HG03469 (cell line): ENCODE measurements around the gene CBX2.

Source experiments
- ATAC-seq: cut with Tn5 transposase; IDR thresholded peaks from one replicate; pipeline ENCODE4 v1.9.1; 2021; ENCODE audit warnings: mild to moderate bottlenecking, moderate library complexity, moderate number of reproducible peaks; ENCODE audit not compliant: unreplicated experiment

The CBX2 gene

DNA sequence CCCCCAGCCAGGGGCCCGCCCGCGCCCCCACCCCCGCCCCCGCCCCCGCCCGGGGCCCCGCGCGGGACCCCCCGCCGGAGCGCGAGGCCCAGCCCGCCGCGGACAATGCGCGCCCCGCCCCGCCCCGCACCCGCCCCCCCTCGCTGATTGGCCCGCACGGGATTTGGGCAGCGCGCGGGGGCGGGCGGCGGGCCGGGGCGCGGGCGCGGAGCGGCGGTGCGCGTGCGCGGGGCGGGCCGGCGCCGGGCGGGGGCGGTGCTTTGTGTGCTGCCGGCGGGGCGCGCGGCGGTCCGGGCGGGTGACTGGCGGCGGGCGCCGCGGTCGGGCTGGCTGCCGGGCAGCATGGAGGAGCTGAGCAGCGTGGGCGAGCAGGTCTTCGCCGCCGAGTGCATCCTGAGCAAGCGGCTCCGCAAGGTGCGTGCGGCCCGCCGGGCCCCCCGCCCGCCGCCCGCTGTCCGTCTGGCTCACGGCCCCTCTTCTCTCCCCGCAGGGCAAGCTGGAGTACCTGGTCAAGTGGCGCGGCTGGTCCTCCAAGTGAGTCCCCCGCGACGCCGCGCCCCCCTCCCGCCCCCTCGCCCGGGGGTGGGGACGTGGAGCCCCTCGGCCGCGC is at the start of gene CBX2:
TSS of gene CBX2 (plus strand) at position 255 of the 610 bp plus-strand sequence. CDS start at position 343, 88 bp downstream.
- ATAC-seq = no peak

DNA sequence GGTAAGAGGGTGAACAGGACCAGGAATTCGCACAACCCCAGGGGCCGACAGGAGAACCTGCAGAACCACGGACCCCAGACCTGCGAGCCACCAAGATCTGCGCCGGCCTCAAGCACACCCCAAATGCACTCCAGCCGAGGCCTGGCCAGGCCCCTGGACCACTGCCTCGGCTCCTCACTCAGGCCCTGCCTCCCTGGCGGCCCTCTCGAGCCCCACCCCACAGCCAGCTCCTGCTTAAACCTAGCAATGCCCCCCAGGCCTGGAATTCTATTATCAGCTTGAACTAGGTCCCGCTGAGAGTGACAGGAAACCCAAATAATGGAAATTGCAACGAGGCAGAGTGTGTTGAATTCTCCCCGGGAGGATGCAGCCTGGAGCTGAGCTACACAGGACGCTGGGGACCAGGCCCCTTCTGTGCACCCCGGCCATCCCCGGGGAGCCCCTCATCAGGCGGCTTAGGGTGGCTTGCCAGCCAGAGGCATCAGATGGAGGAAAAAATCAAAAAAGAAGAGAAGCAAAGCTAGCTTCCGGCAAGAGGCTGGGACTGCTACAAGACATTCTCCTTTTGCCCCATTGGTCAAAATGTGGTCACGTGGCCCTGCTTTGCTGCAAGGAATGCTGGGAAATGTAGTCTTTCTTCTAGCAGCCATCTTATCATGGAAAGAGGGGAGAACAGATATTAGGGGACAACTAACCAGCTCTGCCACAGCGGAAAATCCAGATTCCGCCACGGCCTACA is 49.6 kb upstream of the CBX2 start:
- no peak for ATAC-seq

DNA sequence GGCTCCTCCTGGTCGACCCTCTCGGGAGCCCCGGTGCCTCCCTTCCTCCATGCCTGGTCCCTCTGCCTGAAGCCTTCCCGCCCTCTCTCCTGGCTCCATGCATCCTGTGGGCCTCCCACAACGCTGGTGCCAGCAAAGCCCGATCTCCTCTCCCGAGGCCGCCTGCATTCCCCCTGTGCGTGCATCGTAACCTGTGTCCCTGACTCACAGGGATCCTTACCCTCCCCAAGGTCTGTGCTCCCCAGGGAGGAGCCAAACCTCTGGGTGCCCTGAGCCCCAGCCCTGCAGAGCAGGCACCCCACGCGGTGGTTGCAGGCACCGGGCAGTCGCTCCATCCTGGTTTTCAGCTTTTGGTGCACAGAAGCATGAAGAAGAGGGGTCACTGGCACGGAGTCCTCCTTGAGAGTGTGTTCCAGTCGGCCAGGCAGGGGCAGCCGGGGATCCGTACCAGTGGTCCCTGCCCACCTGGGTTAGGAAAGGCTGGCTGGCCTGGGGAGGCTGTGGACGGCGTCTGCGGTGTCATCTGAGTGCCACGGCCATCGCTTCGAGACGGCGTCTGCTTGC is 49.0 kb upstream of the CBX2 start:
- ATAC-seq = no peak

DNA sequence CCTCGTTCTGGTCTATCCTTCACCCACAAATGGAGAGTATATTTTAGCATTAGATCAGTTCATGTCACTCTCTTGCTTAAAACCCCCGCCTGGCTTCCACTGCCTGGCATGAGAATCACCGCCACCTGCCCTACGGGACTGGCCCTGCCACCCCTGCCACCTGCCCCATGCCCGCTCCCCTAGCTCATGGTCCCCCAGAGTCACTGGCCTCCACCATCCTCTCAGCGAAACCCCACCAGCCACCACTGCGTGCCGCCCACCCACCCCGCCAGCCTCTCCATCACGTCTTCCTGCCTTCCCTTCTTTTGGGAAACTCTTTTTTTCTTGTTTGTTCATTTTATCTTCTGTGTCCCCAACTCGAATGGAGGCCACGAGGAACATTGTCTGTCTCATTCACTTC is 48.2 kb upstream of the CBX2 start:
- no peak for ATAC-seq

DNA sequence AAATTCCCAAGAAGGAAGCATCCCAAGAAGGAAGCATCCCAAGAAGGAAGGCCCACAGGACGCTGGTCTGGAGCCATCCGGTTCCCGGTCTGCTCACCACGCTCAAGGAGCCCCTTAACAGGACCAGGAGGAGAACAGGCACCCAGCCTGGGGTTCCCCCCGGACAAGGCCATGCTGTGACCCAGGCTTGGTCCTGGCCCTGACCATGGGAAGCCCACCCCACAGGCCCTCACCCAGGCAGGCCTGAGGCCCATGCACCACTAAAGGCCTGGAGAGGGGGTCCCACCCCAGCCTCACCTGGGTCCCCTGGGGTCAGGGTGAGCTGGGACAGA is 47.5 kb upstream of the CBX2 start:
- ATAC-seq = no peak

DNA sequence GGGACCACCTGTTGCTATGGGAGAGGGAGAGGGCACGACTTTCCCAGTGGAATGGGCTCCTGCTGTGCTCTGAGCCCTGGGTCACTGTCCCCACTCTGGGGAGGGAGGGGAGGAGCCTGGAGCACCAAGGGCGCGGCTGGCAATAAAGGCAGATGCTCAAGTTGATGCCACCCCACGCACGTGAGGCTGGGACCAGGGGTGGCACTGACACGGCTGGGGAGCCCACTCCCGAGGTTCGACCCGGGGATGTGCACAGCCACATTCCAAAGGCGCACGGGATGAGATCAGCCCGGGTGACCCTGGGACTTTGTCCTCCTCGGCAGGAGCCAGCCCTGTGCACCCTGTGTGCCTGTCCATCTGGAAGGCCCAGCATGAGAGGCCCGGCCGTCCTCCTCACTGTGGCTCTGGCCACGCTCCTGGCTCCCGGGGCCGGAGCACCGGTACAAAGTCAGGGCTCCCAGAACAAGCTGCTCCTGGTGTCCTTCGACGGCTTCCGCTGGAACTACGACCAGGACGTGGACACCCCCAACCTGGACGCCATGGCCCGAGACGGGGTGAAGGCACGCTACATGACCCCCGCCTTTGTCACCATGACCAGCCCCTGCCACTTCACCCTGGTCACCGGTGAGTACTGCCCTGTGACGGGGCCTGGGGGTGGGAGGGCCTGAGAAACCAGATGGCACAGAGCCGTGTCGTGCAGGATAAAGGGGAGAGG is 47.0 kb upstream of the CBX2 start, which contains the start of gene ENPP7:
TSS of gene ENPP7 (plus strand) at position 175 of the 715 bp plus-strand sequence. CDS start at position 372, 197 bp downstream.
- ATAC-seq = no peak

DNA sequence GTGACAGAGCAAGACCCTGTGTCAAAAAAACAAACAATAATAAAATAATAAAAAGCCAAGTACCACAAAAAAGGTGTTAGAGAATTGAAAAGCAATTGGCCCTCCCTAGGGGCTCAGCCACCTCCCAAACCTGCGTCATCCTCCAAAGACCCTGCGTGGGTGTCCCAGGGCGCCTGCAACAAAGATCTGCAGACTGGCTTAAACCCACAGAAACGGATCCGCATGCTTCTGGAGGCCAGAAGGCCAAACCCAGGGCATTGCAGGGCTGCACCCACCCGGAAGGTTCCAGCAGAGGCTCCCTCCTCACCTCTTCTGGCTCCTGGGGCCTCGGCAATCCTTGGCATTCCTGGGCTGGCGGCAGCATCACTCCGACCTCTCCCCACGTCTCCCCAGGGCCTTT is 45.7 kb upstream of the CBX2 start:
- no peak for ATAC-seq

DNA sequence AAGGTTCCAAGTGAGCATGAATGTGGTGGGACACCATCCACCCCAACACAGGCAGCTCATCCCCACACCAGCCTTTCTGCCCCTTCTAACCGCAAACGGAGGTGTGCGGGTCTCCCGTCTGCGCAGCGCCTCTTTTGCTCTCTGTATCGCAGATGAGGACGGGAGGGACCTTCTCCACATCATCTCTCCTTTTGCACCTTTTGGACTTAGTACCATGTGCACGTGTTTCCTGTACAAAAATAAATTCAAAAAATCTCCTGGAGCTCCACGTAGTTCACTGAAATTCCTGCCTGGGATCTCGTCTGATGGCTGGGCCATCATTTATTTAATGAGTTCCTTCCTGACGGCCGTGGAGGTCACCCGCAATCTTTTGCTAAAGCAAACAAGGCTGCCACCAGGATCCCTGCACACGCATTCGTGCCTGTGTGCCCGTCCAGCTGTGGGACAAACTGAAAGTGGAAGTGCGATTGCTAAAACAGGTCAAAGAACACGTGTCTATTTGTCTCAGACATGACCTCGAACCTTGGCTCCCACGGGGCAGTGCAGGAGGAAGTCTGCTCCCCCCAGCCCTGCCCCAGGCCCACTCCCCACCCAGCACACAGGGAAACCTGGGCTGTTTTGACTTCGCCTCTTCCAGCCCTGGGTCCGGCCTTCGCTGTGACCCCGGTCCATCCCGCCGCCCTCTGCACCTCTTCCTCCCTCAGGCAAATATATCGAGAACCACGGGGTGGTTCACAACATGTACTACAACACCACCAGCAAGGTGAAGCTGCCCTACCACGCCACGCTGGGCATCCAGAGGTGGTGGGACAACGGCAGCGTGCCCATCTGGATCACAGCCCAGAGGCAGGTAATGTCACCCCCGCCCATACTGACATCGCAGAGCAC is 44.9 kb upstream of the CBX2 start:
- ATAC-seq = no peak

DNA sequence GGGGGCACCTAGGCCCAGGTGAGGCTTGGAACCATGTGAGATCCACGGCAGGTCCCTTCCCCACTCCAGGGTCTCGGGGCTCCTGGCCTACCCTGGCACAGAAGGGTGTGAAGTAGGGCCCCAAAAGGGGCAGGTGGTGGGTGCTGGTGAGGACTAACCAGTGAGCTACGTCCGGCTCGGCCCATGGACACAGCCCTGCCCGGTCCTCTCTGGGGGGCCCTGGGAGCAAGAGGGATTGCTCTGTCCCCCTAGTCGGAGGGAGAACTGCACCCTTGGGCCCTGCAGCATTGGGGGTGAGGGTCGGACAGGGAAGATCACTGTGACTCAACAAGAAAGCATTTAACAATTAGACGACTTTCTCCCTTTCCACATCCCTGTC is 44.3 kb upstream of the CBX2 start:
- ATAC-seq = no peak

DNA sequence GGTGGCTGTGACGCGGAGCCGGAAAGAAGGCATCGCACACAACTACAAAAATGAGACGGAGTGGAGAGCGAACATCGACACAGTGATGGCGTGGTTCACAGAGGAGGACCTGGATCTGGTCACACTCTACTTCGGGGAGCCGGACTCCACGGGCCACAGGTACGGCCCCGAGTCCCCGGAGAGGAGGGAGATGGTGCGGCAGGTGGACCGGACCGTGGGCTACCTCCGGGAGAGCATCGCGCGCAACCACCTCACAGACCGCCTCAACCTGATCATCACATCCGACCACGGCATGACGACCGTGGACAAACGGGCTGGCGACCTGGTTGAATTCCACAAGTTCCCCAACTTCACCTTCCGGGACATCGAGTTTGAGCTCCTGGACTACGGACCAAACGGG is 42.9 kb upstream of the CBX2 start:
- no peak for ATAC-seq

DNA sequence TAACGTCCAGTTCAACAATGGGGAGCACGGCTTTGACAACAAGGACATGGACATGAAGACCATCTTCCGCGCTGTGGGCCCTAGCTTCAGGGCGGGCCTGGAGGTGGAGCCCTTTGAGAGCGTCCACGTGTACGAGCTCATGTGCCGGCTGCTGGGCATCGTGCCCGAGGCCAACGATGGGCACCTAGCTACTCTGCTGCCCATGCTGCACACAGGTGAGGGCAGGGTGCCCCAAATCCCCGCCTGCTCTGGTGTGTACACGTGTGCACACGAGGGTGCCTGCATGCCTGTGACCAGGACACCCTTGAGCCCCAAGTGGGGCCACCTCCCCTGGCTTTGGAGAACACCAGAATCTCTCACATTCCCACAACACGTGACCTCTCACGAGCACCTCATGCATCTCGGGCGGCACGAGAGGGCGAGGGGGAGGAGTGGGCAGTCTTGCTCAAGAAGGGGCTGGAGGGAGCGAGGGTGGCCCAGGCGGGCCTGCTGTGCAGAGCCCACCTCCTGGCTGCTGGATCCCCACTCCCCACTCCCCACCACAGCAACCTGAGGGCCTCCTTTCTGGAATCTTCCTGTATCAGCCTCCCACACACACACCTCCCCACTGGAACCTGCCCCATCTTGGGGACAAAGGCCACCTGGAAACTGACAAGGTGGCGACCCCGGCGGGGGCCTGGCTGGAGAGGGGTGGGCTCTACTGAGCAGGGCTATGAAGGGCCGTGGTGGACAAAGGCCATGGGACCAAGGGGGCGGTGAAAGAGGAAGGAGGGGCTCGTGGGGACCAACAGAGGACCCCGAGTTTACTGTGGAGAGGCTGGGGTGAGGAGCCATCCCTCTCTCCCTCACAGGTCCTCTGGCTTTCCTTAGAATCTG is 40.7 kb upstream of the CBX2 start:
- no peak for ATAC-seq

DNA sequence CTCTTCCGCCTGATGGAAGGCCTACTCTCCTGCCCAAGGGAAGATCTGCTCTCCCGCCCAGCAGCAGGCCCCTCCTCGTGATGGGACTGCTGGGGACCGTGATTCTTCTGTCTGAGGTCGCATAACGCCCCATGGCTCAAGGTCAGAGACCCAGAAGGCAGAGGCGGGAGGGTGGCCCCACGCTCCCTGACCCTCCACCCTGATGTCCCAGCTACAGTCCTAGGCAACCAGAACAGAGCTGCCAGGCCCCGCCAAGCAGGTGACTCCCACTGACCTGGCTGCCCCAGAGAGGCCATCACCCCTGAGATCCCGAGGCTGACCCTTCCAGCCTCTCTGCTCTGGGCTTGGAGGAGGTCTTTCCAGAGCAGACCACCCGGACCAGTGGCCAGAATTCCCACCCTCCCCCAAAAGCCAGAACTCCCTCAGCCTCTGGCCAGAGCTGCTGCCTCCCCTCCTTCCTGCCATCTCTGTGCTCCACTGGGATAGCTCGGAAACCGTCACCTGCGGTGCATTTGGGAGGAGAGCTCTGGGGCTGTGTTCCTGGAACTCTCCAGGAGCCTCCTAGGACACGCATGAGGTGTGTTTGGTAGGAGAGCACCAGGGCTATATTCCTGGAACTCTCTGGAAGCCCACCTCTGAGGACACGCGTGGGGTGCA is 39.9 kb upstream of the CBX2 start:
- no peak for ATAC-seq

DNA sequence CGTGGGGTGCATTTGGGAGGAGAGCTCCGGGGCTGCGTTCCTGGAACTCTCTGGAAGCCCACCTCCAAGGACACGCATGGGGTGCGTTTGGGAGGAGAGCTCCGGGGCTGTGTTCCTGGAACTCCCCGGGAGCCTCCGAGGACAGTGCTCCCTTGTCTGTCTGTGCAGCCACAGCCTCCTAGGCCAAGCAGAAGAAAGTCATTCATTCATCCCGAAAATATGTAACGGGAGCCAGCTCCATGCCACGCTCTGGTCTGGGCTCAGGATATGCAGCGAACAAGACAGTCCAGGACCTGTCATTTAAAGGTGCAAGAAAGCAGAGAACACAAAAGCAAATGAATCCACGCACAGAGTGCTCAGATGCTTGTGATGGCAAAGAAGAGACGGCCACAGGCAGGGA is 39.3 kb upstream of the CBX2 start:
- no peak for ATAC-seq

DNA sequence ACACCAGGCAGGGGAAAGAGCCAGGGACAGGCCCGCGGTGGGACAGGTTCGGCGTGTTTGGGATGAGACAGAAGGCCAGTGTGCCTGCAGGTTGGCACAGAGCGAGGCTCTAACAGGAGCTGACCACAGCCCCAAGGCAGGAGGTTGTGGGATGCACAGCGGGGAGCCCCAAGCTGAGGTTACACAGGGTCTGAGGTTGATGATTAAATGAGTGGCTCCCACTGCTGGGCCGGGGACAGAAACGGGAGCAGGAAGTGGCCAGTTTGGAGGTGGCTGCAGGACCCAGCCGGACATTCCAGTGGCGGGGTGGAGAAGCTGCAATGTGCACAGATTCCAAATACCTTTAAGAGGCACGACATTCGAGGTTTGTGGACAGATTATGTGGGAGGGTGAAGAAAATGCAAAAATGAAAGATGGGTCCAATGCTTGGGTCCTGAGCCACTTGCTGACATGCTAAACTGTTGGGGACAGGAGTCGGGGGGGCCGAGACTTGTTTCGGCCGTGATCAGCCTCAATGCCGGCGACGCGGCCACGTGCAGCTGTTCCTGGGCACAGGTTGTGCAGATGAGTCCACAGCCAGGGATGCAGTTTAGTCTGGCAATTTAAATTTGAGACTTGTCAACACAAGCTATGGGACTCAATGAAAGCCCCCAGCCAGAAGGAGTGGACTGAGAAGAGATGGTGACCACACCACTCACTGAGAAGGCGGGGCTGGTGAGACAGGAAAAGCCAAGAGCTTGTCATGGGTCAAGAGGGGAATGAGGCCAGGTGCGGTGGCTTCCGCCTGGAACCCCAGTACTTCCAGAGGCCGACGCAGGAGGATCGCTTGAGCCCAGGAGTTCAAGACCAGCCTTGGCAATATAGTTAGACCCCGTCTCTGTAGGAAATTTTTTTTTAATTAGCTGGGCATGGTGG is 38.5 kb upstream of the CBX2 start:
- no peak for ATAC-seq

DNA sequence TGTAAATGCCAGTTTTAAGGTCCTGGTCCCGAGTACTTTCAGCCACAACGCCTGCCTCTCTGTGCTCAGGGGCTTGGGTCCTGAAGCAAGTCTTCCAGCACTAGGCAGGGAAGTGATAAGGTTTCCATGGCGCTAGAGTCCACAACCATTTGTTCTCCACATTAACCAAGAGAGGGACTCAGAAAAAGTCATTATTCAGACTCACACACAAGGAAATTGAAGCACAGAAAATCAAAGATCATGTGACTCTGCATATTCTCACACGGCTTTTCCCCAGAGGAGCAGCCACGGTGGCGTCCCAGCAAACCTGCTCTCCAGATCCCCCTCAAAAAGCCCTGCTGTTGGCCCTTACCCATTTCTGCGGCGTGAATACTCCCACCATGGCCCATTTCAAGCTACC is 37.5 kb upstream of the CBX2 start:
- no peak for ATAC-seq

DNA sequence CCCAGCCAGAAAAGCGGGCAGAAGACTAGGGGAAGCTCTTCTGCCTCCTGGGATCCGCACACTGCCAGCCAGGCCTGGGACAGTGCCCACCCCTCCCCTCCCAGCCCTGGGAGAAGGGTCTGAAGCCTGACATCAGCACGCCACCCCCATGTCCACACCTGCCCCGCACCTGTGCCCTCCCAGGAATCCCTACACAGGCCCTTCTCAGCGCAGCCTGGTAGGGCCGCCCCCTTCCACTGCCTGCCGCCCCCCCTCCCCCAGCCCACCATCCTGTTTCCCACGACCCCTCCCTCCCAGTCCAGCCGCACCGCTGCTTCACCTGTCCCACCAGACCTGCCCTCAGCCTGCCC is 36.6 kb upstream of the CBX2 start:
- no peak for ATAC-seq

DNA sequence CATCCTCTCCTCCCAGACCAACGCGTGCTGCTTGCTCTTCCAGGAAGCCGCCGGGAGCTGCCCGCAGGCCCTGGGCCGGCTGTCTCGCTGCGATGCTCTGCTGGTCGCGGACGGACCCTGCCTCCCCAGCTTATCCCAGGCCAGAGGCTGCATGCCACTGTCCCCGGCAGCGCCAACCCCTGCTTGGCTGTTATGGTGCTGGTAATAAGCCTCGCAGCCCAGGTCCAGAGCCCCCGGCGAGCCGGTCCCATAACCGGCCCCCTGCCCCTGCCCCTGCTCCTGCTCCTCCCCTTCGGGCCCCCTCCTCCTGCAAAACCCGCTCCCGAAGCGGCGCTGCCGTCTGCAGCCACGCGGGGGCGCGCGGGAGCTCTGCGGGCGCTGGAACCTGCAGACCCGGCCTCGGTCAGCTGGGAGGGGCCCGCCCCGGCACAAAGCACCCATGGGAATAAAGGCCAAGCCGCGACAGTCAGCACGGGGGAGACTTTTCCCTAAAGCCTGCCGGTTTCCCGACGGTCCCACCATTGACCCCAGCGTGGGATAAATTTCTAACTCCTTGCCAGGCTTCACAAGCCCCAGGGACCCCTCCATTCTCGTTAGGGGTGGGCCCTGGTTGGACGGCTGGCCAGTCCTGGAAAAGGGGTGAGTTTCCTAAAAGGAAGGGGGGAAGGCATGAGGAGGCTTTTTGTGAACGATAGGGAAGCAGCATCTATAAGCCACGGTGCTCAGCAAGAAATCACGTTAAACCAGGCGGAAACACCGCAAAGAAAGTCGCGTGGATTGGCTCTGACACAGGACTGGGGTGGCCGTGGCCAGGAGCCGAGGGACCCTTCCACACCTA is 36.0 kb upstream of the CBX2 start:
- no peak for ATAC-seq

DNA sequence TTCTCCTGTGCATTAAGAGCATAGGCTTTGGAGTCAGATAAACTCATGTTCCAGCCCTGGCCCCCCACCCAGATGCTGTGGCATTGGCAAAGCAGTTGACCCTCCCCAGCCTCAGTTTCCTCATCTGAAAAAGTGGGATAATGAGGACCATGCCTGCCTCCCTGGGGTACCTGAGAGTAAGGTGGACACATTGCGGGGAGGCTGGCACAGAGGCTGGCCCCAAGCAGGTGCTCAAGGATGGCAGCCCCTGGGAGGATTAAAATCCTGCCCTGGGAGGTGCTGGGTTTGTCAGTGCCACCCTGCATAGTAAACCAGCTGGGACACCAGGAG is 35.4 kb upstream of the CBX2 start:
- no peak for ATAC-seq
